HepG2 (cell line): Measurements from ENCODE around the gene SDC1. TPM values are rescaled to one million over a fixed set of nuclear protein-coding genes. Genes with fewer than 3 reads are reported as not detected.
A peak's percentile ranks its signal among the peaks of the same experiment; 100 is the strongest.

Experiments
- ATAC-seq: fragments of 200-7000 bp; cut with Tn5 transposase; 3 replicates; pipeline ENCODE4 v1.9.1; 2020; ENCODE audit warnings: mild to moderate bottlenecking, moderate library complexity
- BruUV-seq: library from RNA; stranded (reverse); fragments of 400-500 nt; replicated peaks from 2 replicates; lab custom pipeline; 2021; lab: Mats Ljungman, UMichigan
- CTCF ChIA-PET: fragments of 300-600 bp; formaldehyde crosslinking; extraction: SDS; loops from one replicate; lab custom pipeline; 2021; ENCODE audit warnings: low total read pairs, inconsistent platforms, low intra/inter-chr PET ratio; lab: Yijun Ruan, JAX
- POLR2A ChIA-PET: fragments of 350-600 bp; sonication (Branson Sonifier 250); formaldehyde crosslinking; loops from one replicate; lab custom pipeline; 2020; ENCODE audit warnings: antibody characterized with exemption, inconsistent platforms; lab: Yijun Ruan, JAX
- DNase-seq: peaks from one replicate; pipeline ENCODE4 v3.0.0-alpha.2; 2015; ENCODE audit warnings: low spot score
- FAIRE-seq: peaks from 3 replicates; lab custom pipeline; 2011; peaks lifted over from hg19 to GRCh38; lab: Jason Lieb, UNC
- H2AFZ ChIP-seq: one replicate; pipeline ENCODE4 v1.6.1; 2011; ENCODE audit warnings: low read length, inconsistent platforms
- H3K27ac ChIP-seq: fragments of 300-600 bp; 3 replicates; pipeline ENCODE4 v1.8.0; 2011; ENCODE audit warnings: mixed run types, mild to moderate bottlenecking, mixed read lengths, low read length, inconsistent platforms; ENCODE audit not compliant: insufficient read depth; ENCODE audit errors: extremely low read length
- H3K27me3 ChIP-seq, 2 experiments: fragments of 200-600 bp in 1 of 2; 2 replicates in 1 of 2; 3 replicates in 1 of 2; pipeline versions ENCODE4 v1.6.0 to v1.8.0; 2011; ENCODE audit warnings: low read length in 2 of 2, mild to moderate bottlenecking in 2 of 2, moderate library complexity in 2 of 2, inconsistent platforms in 1 of 2; ENCODE audit not compliant: insufficient read depth in 2 of 2, control insufficient read depth in 1 of 2
- H3K36me3 ChIP-seq, 2 experiments: fragments of 200-600 bp in 1 of 2; replicated peaks in 1 of 2; 2 replicates in 1 of 2; 3 replicates in 1 of 2; pipeline versions ENCODE4 v1.5.1 to v1.8.0; 2011; ENCODE audit warnings: low read length in 2 of 2, inconsistent platforms in 1 of 2; ENCODE audit not compliant: insufficient read depth in 2 of 2, control insufficient read depth in 1 of 2
- H3K4me1 ChIP-seq: 2 replicates; pipeline ENCODE4 v1.5.1; 2012; ENCODE audit warnings: low read length, inconsistent platforms; ENCODE audit not compliant: insufficient read depth
- H3K4me2 ChIP-seq: 2 replicates; pipeline ENCODE4 v1.6.0; 2011; ENCODE audit warnings: low read depth, low read length, inconsistent platforms
- H3K4me3 ChIP-seq, 3 experiments: fragments of 200-600 bp in 1 of 3; sonication (generic), shearing (Covaris generic) in 1 of 3; replicated peaks in 1 of 3; 2 replicates each; pipeline ENCODE4 v1.5.1; 2011 to 2016; ENCODE audit warnings: low read length in 3 of 3, inconsistent platforms in 2 of 3, low read depth in 2 of 3, mild to moderate bottlenecking in 2 of 3, control low read depth in 1 of 3, mixed read lengths in 1 of 3; ENCODE audit not compliant: insufficient read depth in 1 of 3
- H3K79me2 ChIP-seq: one replicate; pipeline ENCODE4 v1.6.1; 2011; ENCODE audit warnings: low read length, inconsistent platforms; ENCODE audit not compliant: insufficient read depth
- H3K9ac ChIP-seq: 2 replicates; pipeline ENCODE4 v1.6.0; 2011; ENCODE audit warnings: mild to moderate bottlenecking, low read depth, low read length, inconsistent platforms; ENCODE audit not compliant: insufficient read depth
- H3K9me3 ChIP-seq: 2 replicates; pipeline ENCODE4 v1.5.1; 2012; ENCODE audit warnings: mild to moderate bottlenecking, low read length
- H4K20me1 ChIP-seq: 2 replicates; pipeline ENCODE4 v1.6.0; 2011; ENCODE audit warnings: inconsistent platforms, mild to moderate bottlenecking, low read length, moderate library complexity; ENCODE audit not compliant: insufficient read depth
- BORCS8-MEF2B ChIP-seq: sonication (generic); formaldehyde crosslinking; IDR thresholded peaks from 2 replicates; pipeline ENCODE4 v1.8.0; 2022; ENCODE audit warnings: mild to moderate bottlenecking, missing genetic modification reagents
- GMEB2 ChIP-seq: IDR thresholded peaks from 2 replicates; pipeline ENCODE4 v1.6.1; 2016; ENCODE audit warnings: missing biosample characterization, missing genetic modification reagents, low read depth
- HOXA7 ChIP-seq: sonication (generic); formaldehyde crosslinking; IDR thresholded peaks from 2 replicates; pipeline ENCODE4 v1.8.1; 2022; ENCODE audit warnings: mild to moderate bottlenecking, missing genetic modification reagents, moderate library complexity
- MBNL3 ChIP-seq: fragments of 250-450 bp; sonication (Bioruptor Pico); conservative IDR thresholded peaks from 2 replicates; pipeline ENCODE4 v1.8.0; 2022; ENCODE audit warnings: mild to moderate bottlenecking, inconsistent platforms
- MTF1 ChIP-seq: sonication (generic); formaldehyde crosslinking; IDR thresholded peaks from 2 replicates; pipeline ENCODE4 v1.5.0; 2020; ENCODE audit warnings: missing genetic modification reagents
- MXD3 ChIP-seq: IDR thresholded peaks from 2 replicates; pipeline ENCODE4 v1.6.1; 2016; ENCODE audit warnings: mild to moderate bottlenecking, missing biosample characterization, missing genetic modification reagents
- NFKBIZ ChIP-seq: IDR thresholded peaks from 2 replicates; pipeline ENCODE4 v1.6.1; 2018; ENCODE audit warnings: missing genetic modification reagents, missing compliant biosample characterization
- U2AF2 ChIP-seq: fragments of 200-400 bp; formaldehyde crosslinking; IDR thresholded peaks from 2 replicates; pipeline ENCODE4 v1.6.1; 2017; ENCODE audit warnings: low read depth, mild to moderate bottlenecking, low read length
- ZBTB21 ChIP-seq: sonication (generic); formaldehyde crosslinking; IDR thresholded peaks from 2 replicates; pipeline ENCODE4 v1.4.0; 2020; ENCODE audit warnings: missing genetic modification reagents
- ZBTB38 ChIP-seq: sonication (generic); formaldehyde crosslinking; IDR thresholded peaks from 2 replicates; pipeline ENCODE4 v1.5.1; 2020; ENCODE audit warnings: mild to moderate bottlenecking, missing genetic modification reagents
- ZNF468 ChIP-seq: sonication (generic); formaldehyde crosslinking; IDR thresholded peaks from 2 replicates; pipeline ENCODE4 v1.8.0; 2022; ENCODE audit warnings: mild to moderate bottlenecking, moderate library complexity, missing genetic modification reagents
- ZNF574 ChIP-seq: sonication (generic); formaldehyde crosslinking; IDR thresholded peaks from 2 replicates; pipeline ENCODE4 v1.4.0; 2020; ENCODE audit warnings: missing genetic modification reagents
- ZNF770 ChIP-seq: sonication (generic); formaldehyde crosslinking; IDR thresholded peaks from 2 replicates; pipeline ENCODE4 v1.5.0; 2020; ENCODE audit warnings: mild to moderate bottlenecking, missing genetic modification reagents
- ZNF776 ChIP-seq: sonication (generic); formaldehyde crosslinking; IDR thresholded peaks from 2 replicates; pipeline ENCODE4 v1.4.0; 2020; ENCODE audit warnings: mild to moderate bottlenecking, missing genetic modification reagents
- ZNF891 ChIP-seq: sonication (generic); formaldehyde crosslinking; IDR thresholded peaks from 2 replicates; pipeline ENCODE4 v1.5.0; 2020; ENCODE audit warnings: mild to moderate bottlenecking, missing genetic modification reagents
- WGBS: methylation state at CpG from one replicate; pipeline ENCODE4 v1.1.6; 2017; ENCODE audit warnings: low lambda C conversion rate; 5-methylcytosine and 5-hydroxymethylcytosine counted together
- in situ Hi-C: cut with HindIII; loops from 2 replicates; pipeline ENCODE4 v1.10.0; 2017; ENCODE audit warnings: low pct_unique_long_range_greater_than_20kb; ENCODE audit not compliant: extremely low pct_ligation_motif_present
- intact Hi-C: fragments of 100-400 bp; cut with micrococcal nuclease; formaldehyde crosslinking; loops from one replicate; pipeline ENCODE4 v1.10.0; 2022; ENCODE audit not compliant: unreplicated experiment
- polyA plus RNA-seq, 8 experiments: library from polyadenylated mRNA; depleted of rRNA in 3 of 8; stranded (reverse) in 7 of 8; unstranded in 1 of 8; fragments of >200 nt; fragmentation: Illumina TruSeq in 4 of 8; extraction: Trizol in 4 of 8; gene quantifications; 2 replicates each; pipeline versions ENCODE4 v1.2.1 to v1.2.3, GENCODE V29; 2011 to 2016; ENCODE audit warnings: low read depth in 4 of 8, missing spikeins in 1 of 8, mixed read lengths in 1 of 8; ENCODE audit not compliant: insufficient read depth in 1 of 8
- total RNA-seq, 5 experiments: library from RNA; depleted of rRNA; stranded (reverse); fragments of >200 nt; fragmentation: Illumina TruSeq; extraction: Trizol; gene quantifications; 2 replicates each; pipeline ENCODE4 v1.2.3, GENCODE V29; 2016; ENCODE audit warnings: low read depth in 1 of 5

The SDC1 gene
- total and polyA plus RNA-seq, 2 of the 13 experiments (the other 11 are each of a cell fraction or from before 2014, with no cell fraction given): 108 to 119 TPM

GRCh38 chr2:20216130-20217025 lies 8.6 kb downstream of the SDC1 start:
- peak overlapping the region; percentile 52 for H3K9ac ChIP-seq
- H3K4me3 ChIP-seq: peak overlapping the region in 1 of 3 experiments; percentile 51; a peak in 1 of 6 replicates
- peak overlapping the region; percentile 83 for H3K27ac ChIP-seq
- peaks cover 100% of the 10 kb centered on the region for H3K4me1 ChIP-seq
- H2AFZ ChIP-seq: no peak overlapping the region
- H4K20me1 ChIP-seq: no peaks in the 10 kb centered on the region
- 77% methylated on average over 16 of the region's 22 CpGs for WGBS
- H3K9me3 ChIP-seq: no peaks in the 10 kb centered on the region
- peak overlapping the region; percentile 74 for H3K4me2 ChIP-seq
- POLR2A ChIA-PET: interaction anchor here (0.7 to 1.7 kb wide), 3 partner anchors 9 to 37 kb away, joined by 4 to 11 read pairs (median 9); partner anchors contain the start of gene SDC1
- BruUV-seq: no TSS peak
- intact Hi-C loops: no loop called here
- FAIRE-seq (no peak), DNase-seq (no peak), ATAC-seq (no peak)
- in situ Hi-C loops: no loop called here
- peaks cover 0 to 2% of the 10 kb centered on the region in 2 experiments; a peak in 2 of 5 replicates for H3K36me3 ChIP-seq
- CTCF ChIA-PET: no interaction called here
- peaks cover 69% of the 10 kb centered on the region for H3K79me2 ChIP-seq
- H3K27me3 ChIP-seq: no peaks in the 10 kb centered on the region
- TF ChIP-seq ZNF770 (CRISPR knock-in tag): no peak
- TF ChIP-seq MXD3 (CRISPR knock-in tag): 0 out of 2 replicates have a peak, but pooled peaks have one; percentile 1
- TF ChIP-seq ZNF468 (CRISPR knock-in tag): no peak
- TF ChIP-seq ZBTB38 (CRISPR knock-in tag): 0 out of 2 replicates have a peak, but pooled peaks have one; percentile 23
- TF ChIP-seq MTF1: no peak
- 0 out of 2 replicates have a peak, but pooled peaks have one; percentile 3 for TF ChIP-seq ZNF776
- 0 out of 2 replicates have a peak, but pooled peaks have one; percentile 22 for TF ChIP-seq BORCS8-MEF2B (CRISPR knock-in tag)
- no peak for TF ChIP-seq ZNF574
- TF ChIP-seq MBNL3 (CRISPR knock-in tag): no peak
- no peak for TF ChIP-seq U2AF2
- TF ChIP-seq ZBTB21 (CRISPR knock-in tag): no peak
- TF ChIP-seq HOXA7 (CRISPR knock-in tag): 0 out of 2 replicates have a peak, but pooled peaks have one; percentile 48
- TF ChIP-seq GMEB2 (CRISPR knock-in tag): no peak
- no peak for TF ChIP-seq NFKBIZ
- peak; percentile 49; the same call in 1 of the 2 replicates for TF ChIP-seq ZNF891
